ENCODE results near the gene OAS3. TPM values are rescaled to one million over a fixed set of nuclear protein-coding genes. Genes with fewer than 3 reads are reported as not detected.

OAS3 gene
- total RNA-seq, 2 donors from 2014 or later: 0.64 to 0.84 TPM

DNA sequence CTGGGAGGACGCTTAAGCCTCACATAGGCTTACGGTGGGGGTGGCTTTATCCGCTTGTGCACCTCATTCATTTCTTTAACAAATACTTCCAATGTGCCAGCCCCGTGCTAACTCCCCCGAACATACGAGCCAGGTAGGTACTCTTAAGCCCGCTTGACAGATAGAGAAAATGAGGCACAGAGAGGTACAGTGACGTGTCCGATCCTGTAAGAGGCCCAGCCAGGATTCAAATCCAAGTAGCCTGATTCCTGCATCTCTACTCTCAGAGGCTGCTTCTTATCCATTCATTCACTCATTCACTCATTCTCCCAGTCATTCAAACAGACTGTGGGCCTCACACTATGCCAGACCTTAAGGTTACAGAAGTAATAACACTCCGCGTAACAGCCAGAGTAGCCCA lies 477 bp downstream of the OAS3 start:
- peaks cover 47% of the 10 kb centered on the region for H3K27me3 Mint-ChIP-seq (ENCODE audit: insufficient read depth)
- WGBS, 2 experiments (ENCODE audit: insufficient coverage in 1 of 2, insufficient read length in 1 of 2): 71 to 79% methylated on average over 5 to 11 of the region's 11 CpGs
- no peaks in the 10 kb centered on the region for H3K4me1 Mint-ChIP-seq
- peak overlapping the region; percentile 68 for H3K4me3 ChIP-seq (ENCODE audit: low read length)
- H3K9me3 ChIP-seq (ENCODE audit: control insufficient read depth, low read length): no peaks in the 10 kb centered on the region
- no peaks in the 10 kb centered on the region for H3K4me1 ChIP-seq (ENCODE audit: control insufficient read depth, insufficient read depth, low read length)
- peaks cover 44% of the 10 kb centered on the region for H3K27me3 ChIP-seq (ENCODE audit: control insufficient read depth, insufficient read depth, low read length, poor library complexity, severe bottlenecking)
- peak overlapping the region; percentile 57 for H3K4me3 Mint-ChIP-seq
- TF ChIP-seq, protein P1, sequence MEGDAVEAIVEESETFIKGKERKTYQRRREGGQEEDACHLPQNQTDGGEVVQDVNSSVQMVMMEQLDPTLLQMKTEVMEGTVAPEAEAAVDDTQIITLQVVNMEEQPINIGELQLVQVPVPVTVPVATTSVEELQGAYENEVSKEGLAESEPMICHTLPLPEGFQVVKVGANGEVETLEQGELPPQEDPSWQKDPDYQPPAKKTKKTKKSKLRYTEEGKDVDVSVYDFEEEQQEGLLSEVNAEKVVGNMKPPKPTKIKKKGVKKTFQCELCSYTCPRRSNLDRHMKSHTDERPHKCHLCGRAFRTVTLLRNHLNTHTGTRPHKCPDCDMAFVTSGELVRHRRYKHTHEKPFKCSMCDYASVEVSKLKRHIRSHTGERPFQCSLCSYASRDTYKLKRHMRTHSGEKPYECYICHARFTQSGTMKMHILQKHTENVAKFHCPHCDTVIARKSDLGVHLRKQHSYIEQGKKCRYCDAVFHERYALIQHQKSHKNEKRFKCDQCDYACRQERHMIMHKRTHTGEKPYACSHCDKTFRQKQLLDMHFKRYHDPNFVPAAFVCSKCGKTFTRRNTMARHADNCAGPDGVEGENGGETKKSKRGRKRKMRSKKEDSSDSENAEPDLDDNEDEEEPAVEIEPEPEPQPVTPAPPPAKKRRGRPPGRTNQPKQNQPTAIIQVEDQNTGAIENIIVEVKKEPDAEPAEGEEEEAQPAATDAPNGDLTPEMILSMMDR (conservative IDR thresholded peaks at IDR 0.05): no peak
- no peak for DNase-seq
- no peaks in the 10 kb centered on the region for H3K36me3 Mint-ChIP-seq (ENCODE audit: low read depth)
- H3K9me3 Mint-ChIP-seq: no peaks in the 10 kb centered on the region
- no peak overlapping the region for H3K27ac ChIP-seq (ENCODE audit: low read depth, low read length)
- no peak overlapping the region for H3K9ac ChIP-seq (ENCODE audit: extremely low read depth, low read length, poor library complexity, severe bottlenecking)
- no peaks in the 10 kb centered on the region for H3K36me3 ChIP-seq (ENCODE audit: control insufficient read depth, insufficient read depth, low read length)
- no peak overlapping the region for H3K27ac Mint-ChIP-seq

DNA sequence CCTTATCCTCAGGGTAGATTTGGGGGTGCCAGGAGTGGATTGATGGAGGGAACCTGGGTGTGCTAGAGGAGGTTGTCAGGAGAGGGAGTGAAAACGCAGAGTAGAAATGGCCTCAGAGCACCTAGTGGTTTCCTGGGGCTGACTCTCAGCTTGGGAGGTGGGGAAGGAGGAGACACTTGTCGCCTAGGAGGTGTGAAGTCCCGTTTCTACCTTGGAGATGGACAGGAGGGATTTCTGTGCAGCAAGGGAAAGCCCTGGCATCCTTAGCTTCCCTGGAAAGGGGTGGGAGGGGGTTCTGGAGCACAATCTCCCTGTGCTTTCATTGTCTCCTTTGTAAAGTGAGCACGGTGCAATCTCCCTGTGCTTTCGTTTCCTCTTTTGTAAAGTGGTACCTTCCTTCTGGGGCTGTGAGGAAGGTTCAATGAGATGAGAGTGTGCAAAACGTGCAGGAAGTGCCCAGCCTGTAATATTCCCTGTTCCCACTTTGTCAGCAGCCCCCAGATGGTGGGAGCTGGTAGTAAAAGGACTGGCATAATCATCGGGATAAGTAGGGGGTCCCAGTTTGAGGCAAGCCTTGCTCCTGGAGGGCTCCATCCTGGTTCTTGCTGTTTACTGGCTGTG lies 1.6 kb downstream of the OAS3 start:
- Histone ChIP-seq H3K27me3 (ENCODE audit: control insufficient read depth, insufficient read depth, low read length, poor library complexity, severe bottlenecking) (peaks cover 44% of the 10 kb centered on the region), H3K9ac (ENCODE audit: extremely low read depth, low read length, poor library complexity, severe bottlenecking) (no peak overlapping the region), H3K4me3 (ENCODE audit: low read length) (no peak overlapping the region), H3K27ac (ENCODE audit: low read depth, low read length) (no peak overlapping the region), H3K4me1 (ENCODE audit: control insufficient read depth, insufficient read depth, low read length) (no peaks in the 10 kb centered on the region), H3K9me3 (ENCODE audit: control insufficient read depth, low read length) (no peaks in the 10 kb centered on the region), H3K36me3 (ENCODE audit: control insufficient read depth, insufficient read depth, low read length) (no peaks in the 10 kb centered on the region)
- DNase-seq: no peak
- H3K9me3 Mint-ChIP-seq: no peaks in the 10 kb centered on the region
- 79 to 83% methylated on average over 5 to 7 of the region's 7 CpGs for WGBS, 2 experiments (ENCODE audit: insufficient coverage in 1 of 2, insufficient read length in 1 of 2)
- H3K36me3 Mint-ChIP-seq (ENCODE audit: low read depth): no peaks in the 10 kb centered on the region
- H3K27ac Mint-ChIP-seq: no peak overlapping the region
- peaks cover 47% of the 10 kb centered on the region for H3K27me3 Mint-ChIP-seq (ENCODE audit: insufficient read depth)
- no peaks in the 10 kb centered on the region for H3K4me1 Mint-ChIP-seq
- no peak overlapping the region for H3K4me3 Mint-ChIP-seq
- TF ChIP-seq, protein P1 (conservative IDR thresholded peaks at IDR 0.05): no peak

DNA sequence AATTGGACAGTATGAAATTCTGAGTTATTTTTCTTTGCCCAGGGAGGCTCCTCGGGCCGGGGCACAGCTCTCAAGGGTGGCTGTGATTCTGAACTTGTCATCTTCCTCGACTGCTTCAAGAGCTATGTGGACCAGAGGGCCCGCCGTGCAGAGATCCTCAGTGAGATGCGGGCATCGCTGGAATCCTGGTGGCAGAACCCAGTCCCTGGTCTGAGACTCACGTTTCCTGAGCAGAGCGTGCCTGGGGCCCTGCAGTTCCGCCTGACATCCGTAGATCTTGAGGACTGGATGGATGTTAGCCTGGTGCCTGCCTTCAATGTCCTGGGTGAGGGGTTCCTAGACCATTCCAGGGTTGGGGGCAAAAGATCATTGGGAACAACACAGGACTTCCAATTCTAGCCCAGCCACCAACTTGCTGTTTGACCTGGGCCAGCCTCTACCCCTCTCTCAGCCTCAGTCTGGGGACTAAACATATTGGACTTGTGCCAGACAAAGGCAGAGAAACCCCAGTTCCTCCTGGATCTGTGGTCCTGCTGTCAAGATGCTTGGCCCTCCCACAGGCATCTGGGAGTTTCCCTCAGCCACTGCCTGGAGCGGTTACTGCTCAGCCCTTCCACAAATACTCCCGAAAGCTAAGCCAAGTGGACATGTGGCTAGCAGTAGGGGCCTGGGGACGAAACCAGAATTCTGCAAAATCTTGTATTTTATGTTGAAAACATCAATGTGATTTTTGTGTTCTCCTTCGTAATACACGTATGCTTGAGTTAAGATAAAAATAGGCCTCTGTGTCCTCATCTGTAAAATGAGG lies 3.5 kb downstream of the OAS3 start:
- TF ChIP-seq, protein P1 (conservative IDR thresholded peaks at IDR 0.05): no peak
- no peaks in the 10 kb centered on the region for H3K36me3 Mint-ChIP-seq (ENCODE audit: low read depth)
- 84 to 87% methylated on average over 11 to 16 of the region's 16 CpGs for WGBS, 2 experiments (ENCODE audit: insufficient coverage in 1 of 2, insufficient read length in 1 of 2)
- H3K9me3 ChIP-seq (ENCODE audit: control insufficient read depth, low read length): no peaks in the 10 kb centered on the region
- H3K4me3 ChIP-seq (ENCODE audit: low read length): no peak overlapping the region
- no peak overlapping the region for H3K4me3 Mint-ChIP-seq
- no peak overlapping the region for H3K27ac ChIP-seq (ENCODE audit: low read depth, low read length)
- DNase-seq: peak; percentile 38
- no peak overlapping the region for H3K27ac Mint-ChIP-seq
- H3K4me1 ChIP-seq (ENCODE audit: control insufficient read depth, insufficient read depth, low read length): no peaks in the 10 kb centered on the region
- peaks cover 36% of the 10 kb centered on the region for H3K27me3 Mint-ChIP-seq (ENCODE audit: insufficient read depth)
- H3K36me3 ChIP-seq (ENCODE audit: control insufficient read depth, insufficient read depth, low read length): no peaks in the 10 kb centered on the region
- H3K9me3 Mint-ChIP-seq: no peaks in the 10 kb centered on the region
- H3K9ac ChIP-seq (ENCODE audit: extremely low read depth, low read length, poor library complexity, severe bottlenecking): no peak overlapping the region
- no peaks in the 10 kb centered on the region for H3K4me1 Mint-ChIP-seq
- peaks cover 37% of the 10 kb centered on the region for H3K27me3 ChIP-seq (ENCODE audit: control insufficient read depth, insufficient read depth, low read length, poor library complexity, severe bottlenecking)

All from endodermal cell (in vitro differentiated cells).